Tibial nerve (tissue), 4 donors: ENCODE results near the gene ATP8A2.

ENCODE experiments used
- CTCF ChIP-seq, 5 experiments: fragments of 200-600 bp in 3 of 5; fragments of 450-650 bp in 2 of 5; sonication (generic) in 3 of 5; IDR thresholded peaks; one replicate each; pipeline ENCODE4 v1.5.1; 2016 to 2019; ENCODE audit warnings: antibody characterized with exemption in 5 of 5, mild to moderate bottlenecking in 3 of 5, moderate library complexity in 2 of 5
- EP300 ChIP-seq, 2 donors: sonication (generic); formaldehyde crosslinking; IDR thresholded peaks; one replicate each; pipeline ENCODE4 v1.6.1; 2017; ENCODE audit warnings: antibody characterized with exemption in 2 of 2, mild to moderate bottlenecking in 1 of 2
- POLR2A ChIP-seq, 2 donors: fragments of 450-650 bp; IDR thresholded peaks; one replicate each; pipeline ENCODE4 v1.6.1; 2017; ENCODE audit warnings: antibody characterized with exemption in 2 of 2, mild to moderate bottlenecking in 2 of 2, moderate library complexity in 2 of 2

- TF ChIP-seq CTCF (IDR thresholded peaks at IDR 0.05) (no peak), POLR2A (IDR thresholded peaks at IDR 0.05) (no peak), EP300 (IDR thresholded peaks at IDR 0.05) (no peak)
Observed at GRCh38 chr13:25377244-25377962, 5.6 kb downstream of the ATP8A2 start.
